ENCODE results near the gene INPP4B.
A peak's percentile ranks its signal among the peaks of the same experiment; 100 is the strongest.

Gene INPP4B

DNA sequence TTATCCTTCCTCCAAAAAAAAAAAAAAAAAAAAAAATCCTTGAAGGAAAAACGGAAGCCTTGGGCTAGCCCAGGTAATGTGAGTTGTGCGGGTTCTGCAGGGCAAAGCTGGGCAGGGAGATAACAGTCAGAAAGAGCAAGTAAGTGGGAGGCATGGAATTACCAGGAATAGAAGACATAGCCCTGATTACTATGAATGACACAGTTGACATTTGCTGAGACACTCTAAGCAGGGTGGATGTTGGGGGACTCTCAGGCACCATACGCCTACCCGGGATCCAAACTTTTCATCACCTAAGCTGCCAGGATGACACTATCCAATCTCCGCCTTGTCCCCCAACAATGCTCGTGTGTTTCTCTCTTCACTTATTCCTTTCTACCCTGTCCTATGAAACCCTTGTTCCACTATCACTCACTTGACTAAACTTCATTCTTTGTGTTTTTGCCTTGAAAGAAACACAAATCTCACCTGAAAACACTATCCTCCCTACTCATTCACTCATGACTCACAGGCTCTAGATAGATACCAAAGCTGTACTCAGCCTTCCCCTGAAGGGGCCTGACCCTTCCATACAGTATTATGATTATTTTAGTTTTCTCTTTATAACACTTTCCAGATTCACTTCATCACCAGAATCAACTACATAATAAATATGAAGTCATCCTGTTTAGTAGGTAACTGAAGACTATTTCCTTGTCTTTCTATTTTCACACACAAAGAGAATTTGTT, 158.4 kb downstream of the INPP4B start:
- H3K27ac ChIP-seq = no peak overlapping the region
- no peak for TF ChIP-seq ZFX (IDR thresholded peaks at IDR 0.05; ENCODE audit: borderline replicate concordance)
- TF ChIP-seq, protein P1, sequence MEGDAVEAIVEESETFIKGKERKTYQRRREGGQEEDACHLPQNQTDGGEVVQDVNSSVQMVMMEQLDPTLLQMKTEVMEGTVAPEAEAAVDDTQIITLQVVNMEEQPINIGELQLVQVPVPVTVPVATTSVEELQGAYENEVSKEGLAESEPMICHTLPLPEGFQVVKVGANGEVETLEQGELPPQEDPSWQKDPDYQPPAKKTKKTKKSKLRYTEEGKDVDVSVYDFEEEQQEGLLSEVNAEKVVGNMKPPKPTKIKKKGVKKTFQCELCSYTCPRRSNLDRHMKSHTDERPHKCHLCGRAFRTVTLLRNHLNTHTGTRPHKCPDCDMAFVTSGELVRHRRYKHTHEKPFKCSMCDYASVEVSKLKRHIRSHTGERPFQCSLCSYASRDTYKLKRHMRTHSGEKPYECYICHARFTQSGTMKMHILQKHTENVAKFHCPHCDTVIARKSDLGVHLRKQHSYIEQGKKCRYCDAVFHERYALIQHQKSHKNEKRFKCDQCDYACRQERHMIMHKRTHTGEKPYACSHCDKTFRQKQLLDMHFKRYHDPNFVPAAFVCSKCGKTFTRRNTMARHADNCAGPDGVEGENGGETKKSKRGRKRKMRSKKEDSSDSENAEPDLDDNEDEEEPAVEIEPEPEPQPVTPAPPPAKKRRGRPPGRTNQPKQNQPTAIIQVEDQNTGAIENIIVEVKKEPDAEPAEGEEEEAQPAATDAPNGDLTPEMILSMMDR (IDR thresholded peaks at IDR 0.05) = no peak

DNA sequence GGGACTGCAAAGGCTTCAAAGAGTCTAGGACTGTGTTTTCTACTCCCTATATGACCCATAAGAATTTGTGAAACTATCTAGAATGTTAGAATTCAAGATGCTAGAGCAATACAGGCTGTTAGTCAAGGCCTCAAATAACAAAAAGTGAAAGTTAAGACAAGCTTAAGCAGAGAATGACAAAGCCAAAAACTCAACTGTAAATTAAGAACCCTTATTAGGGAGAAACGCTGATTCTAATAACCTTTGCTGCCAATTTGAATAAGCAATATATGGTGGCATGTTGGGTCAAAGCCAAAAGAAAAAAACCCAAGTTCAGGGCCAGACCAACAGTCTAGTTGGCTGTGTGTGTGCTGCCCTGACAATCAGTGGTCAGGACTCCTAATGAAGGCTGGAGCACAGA, 160.0 kb downstream of the INPP4B start:
- TF ChIP-seq ZFX (IDR thresholded peaks at IDR 0.05; ENCODE audit: borderline replicate concordance) = no peak
- TF ChIP-seq, protein P1 (IDR thresholded peaks at IDR 0.05) = no peak
- no peak overlapping the region for H3K27ac ChIP-seq

DNA sequence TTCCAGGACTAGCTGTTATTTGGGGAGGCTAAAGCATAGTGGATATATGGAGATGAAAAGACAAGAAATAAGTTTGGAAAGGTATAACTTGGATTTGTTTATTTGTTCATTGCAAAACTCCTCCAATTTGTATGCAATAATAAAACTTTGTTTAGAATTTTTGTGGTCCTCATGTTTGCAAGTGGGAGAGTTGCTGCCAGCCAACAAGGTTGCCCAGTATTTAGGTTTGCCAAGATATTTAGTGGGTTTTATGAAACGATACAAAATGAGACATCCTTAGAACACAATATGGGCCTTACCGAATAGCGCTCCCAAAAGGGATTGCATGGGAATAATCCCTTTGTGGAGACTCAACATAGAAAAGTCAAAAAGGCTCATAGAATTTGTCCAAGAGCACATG, 162.1 kb downstream of the INPP4B start:
- TF ChIP-seq ZFX (IDR thresholded peaks at IDR 0.05; ENCODE audit: borderline replicate concordance) = no peak
- TF ChIP-seq, protein P1 (IDR thresholded peaks at IDR 0.05) = no peak
- no peak overlapping the region for H3K27ac ChIP-seq

DNA sequence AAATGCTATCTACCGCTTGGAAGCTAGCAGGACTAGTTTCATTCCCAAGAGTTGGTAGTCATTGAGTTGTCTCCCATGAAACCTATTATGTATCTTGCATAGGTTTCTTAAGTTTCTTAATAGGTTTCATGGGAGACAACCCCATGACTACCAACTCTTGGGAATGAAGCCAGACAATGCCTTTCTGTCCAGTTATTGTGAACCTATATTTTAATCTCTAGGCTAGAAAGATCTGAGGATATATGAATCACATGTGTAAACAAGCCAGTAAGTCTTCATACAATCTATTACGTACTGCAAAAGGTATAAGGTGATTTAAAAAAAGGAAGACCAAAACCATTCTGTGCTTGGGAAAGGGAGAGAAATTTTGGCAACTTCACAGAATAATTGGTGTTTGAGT, 162.6 kb downstream of the INPP4B start:
- no peak overlapping the region for H3K27ac ChIP-seq
- TF ChIP-seq, protein P1 (IDR thresholded peaks at IDR 0.05) = no peak
- TF ChIP-seq ZFX (IDR thresholded peaks at IDR 0.05; ENCODE audit: borderline replicate concordance) = no peak

DNA sequence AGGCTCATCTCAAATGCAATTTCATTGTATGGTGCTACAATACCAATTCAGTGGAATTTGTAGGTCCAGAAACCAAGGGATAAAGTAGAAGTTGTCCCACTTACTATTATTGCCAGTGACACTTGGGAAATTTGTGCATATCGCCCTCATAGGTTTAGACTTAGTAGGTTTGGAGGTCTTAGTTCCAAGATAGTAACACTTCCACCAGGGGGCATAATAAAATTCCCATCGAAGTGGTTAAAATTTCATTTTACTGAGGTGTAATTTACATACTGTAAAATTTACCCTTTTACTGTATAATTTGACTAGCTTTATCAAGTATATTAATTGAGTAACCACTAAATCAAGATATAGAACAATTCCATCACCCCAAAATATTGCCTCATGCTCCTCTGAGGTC, 174.6 kb downstream of the INPP4B start:
- TF ChIP-seq, protein P1 (IDR thresholded peaks at IDR 0.05) = peak; percentile 33; the same call in 1 of the 2 replicates
- no peak for TF ChIP-seq ZFX (IDR thresholded peaks at IDR 0.05; ENCODE audit: borderline replicate concordance)
- no peak overlapping the region for H3K27ac ChIP-seq

DNA sequence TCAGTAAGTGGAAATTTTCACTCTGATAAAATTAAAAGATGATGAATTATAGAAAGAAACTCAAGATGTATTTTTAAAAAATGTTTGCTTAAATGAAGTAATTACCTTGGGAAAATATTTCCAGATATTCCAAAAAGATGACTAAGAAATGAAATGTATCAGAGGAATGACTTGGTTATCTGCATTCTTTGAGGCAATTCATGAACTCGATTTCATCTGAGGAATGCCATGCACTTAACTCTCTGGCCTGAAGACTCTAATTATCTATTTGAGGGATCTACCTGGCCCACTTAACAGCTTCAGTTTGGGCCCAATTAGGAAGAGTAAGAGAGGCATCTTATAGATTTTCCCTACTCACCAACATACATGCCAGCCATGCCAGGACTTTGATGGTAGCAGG, 182.3 kb downstream of the INPP4B start:
- TF ChIP-seq, protein P1 (IDR thresholded peaks at IDR 0.05) = no peak
- TF ChIP-seq ZFX (IDR thresholded peaks at IDR 0.05; ENCODE audit: borderline replicate concordance) = no peak
- H3K27ac ChIP-seq = no peak overlapping the region

DNA sequence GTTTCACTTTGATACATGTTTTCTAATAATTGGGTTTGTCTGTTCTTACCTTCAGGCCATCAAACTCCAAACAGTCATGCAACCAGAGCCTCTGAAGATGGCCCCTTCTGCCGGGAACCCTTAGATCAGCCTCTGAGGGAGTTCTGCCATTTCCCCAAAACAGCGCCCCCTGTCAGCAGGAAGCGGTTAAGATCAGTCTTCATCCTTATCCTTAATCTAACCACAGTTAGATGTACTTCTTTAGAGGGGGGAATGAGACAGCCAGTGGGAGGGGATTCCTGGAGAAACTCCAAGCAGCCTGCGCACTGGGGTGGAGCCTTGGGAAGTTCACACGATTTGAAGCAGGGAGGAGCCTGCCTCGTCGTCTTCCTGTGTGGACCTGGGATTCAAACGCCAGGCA, 185.4 kb downstream of the INPP4B start:
- TF ChIP-seq, protein P1 (IDR thresholded peaks at IDR 0.05) = peak; percentile 38
- no peak for TF ChIP-seq ZFX (IDR thresholded peaks at IDR 0.05; ENCODE audit: borderline replicate concordance)
- H3K27ac ChIP-seq = no peak overlapping the region

All from 22Rv1 (cell line).